Kidney capillary endothelial cell (primary cell): ENCODE measurements around the gene USH2A.

Experiments used
- DNase-seq: peaks from one replicate; pipeline ENCODE4 v3.0.0-alpha.2; 2018; ENCODE audit warnings: low spot score

The USH2A gene

DNA sequence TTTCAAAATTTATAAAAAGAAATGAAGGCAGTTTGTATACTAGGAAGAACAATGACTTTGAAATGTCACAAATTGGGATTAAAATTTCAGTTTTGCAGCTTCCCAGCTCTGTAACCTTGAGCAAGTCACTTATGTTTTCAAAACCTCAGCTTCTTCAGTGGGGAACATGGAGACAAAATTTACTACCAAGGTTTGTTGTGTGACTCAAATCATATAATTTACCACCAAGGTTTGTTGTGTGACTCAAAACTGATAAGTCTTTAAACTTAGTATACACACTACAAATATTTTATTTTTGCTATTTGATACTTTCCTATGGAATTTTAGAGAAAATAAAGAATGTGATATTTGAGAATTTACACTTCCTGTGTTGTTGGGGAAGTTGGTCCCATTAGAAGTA lies 636.3 kb downstream of the USH2A start:
- DNase-seq = no peak

DNA sequence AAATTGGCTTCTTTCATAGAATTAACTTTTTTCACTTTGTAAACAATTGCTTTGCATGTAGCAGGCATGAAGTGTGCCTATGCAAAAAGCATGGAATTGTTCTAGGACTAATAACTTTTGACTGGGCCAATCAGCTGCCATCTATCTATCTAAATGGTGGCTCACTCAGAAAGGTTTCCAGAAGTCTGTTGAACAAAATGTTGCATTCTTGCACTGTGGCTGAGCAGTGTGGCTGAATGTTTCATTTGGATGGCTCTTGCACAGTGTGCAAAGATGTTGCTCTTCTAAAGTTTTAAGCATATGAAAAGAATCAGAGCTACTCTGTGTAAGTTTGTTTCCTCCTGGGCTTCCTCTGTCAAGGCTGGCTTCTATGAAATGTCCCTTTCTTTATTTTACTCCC lies 642.6 kb downstream of the USH2A start:
- no peak for DNase-seq

DNA sequence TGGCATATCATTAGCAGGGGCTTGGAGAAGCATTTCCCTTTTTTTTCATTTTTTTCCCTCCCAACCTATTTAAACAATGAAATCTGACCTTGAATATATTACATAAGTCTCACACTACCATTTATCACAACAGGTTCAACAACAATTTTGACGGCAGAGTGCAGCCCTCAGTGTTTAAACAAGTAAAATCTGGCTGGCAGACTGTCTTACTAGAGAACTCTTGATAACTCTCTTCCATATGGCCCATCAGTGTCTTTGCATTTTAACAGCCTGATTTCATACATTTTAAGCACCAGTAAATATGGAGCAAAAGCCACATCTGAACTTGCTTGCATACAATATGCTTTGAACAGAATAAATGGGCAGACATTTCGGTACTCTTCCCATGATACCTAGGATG lies 643.1 kb downstream of the USH2A start:
- no peak for DNase-seq

DNA sequence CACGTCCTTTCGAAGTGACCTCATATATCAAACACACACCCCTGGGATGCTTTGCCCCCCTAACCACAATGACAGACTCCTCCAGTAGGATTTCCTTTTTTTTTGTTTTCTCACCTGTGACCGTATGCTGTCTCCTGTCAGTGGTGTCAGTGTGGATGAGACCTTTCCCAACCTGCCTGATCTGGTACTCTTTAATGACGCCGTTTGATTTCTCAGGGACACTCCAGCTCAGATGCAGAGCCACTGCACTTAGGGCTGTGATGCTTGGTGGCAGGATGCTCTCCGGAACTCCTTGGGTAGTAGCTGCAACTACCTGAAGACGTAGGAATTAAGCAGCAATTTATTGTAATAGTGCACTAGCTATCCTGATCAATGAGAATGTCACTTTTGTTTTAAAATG lies 643.5 kb downstream of the USH2A start:
- DNase-seq = no peak

DNA sequence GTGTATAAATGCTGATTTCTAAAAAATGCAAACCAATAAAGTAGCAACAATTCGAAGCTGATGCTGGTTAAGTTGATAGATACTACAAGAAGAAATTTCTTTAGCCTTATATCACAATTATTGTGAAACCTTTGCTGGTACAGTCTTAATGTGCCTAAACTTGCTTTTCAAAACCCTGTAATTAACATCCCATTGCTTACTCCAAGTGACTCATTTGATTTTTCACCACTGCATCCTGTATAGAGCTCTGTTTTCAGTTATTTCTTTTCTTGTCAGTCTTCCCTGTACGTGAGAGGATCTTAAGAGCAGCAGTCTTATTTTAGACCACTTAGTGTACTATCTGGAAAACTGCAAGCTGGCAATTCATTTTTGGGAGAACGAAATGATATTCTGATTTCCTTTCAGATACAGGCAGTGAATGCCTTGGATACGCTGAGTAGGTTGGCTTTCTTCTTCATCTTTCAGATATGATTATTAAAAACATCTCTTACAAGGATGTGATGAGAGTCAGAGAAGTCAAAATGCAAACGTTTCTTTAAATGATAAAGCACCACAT lies 645.8 kb downstream of the USH2A start:
- DNase-seq = no peak

DNA sequence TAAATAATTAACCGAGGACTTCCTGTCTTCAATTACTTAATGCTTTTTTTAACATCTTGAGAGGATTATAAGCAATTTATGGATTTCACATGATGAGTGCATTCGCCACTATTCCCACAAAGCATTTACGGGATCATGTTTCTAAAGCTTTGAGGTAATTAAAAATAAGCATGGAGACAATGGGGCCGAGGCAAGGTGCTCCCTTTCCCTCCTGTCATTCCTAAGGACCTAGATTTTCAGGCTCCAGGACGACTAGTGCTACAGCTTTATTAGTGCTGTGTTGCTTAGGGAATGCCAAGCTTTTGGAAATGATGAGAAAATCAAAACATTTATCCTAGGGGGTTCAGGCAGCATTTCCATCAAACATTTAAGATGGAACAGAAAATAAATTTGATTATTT lies 646.9 kb downstream of the USH2A start:
- no peak for DNase-seq

DNA sequence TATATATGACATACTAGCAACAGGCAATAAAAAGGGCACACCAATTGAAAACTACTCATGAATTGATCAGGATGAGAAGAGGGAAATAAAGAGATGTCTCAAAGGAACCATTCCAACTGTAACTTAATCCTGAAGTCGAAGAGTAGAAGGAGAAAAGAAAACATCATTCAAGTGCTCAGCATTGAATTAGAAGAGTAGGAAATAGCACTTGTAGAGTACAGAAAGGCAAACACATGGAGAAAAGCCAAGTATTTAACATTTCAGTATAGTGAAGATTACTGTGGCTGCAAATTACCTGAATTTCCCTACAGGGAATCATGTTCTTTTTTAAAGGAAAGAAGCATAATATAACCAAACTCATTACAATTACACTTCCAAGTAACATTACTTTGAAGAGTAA lies 651.1 kb downstream of the USH2A start:
- DNase-seq = no peak

DNA sequence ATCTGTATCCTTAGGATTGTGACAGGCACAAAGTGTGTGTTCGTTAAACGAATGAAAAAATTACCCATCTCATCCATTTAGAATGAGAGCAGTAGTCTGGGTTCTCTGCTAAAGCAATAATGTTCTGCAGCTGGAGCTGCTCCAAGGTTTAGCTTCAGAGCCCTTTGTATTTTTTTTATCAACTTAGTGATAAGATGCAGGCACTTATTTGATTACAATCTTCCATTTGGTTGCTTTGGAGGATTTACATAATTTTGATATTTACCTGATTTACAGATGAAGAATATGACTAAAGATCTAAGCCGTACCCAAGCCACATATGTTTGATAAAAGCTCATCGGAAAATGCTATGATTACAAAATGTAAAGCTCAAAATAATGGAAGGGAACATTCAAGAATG lies 654.9 kb downstream of the USH2A start:
- DNase-seq = no peak

DNA sequence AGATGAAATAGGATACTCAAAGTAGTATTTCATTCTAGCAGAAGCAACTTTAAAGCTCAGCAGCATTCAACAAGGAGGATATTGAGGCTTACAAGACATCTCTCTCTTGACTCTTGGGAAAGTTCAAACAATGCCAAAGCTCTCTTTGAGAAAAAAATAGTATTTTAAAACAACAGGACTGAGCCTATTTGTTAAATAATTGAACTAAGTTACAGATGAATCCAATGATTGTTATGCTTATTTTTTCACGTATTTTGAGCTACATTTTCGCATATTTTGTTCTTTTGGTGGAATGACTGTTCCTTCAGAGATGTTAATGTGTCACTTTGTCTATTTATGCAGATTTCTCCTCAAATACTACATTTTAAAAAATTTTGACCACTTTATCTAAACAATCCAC lies 655.5 kb downstream of the USH2A start:
- DNase-seq = no peak

DNA sequence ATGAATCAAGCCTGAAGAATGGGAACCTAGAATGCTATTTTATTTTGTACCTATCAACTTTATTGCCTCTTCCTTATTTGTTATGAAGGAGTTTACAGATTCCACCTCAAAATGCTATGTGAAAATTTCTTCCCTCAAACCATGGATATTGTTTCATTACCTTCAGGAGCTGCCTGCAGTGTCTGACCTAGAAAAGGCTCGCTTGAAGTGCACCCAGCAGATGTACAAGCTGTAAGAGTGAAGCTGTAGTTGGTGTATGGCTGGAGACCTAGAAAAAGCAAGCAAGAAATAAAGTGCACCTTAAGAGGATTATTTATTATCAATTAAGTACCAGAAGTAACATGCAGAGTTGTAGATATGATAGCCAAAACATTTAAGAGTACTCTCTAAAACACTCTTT lies 656.7 kb downstream of the USH2A start:
- DNase-seq = no peak

DNA sequence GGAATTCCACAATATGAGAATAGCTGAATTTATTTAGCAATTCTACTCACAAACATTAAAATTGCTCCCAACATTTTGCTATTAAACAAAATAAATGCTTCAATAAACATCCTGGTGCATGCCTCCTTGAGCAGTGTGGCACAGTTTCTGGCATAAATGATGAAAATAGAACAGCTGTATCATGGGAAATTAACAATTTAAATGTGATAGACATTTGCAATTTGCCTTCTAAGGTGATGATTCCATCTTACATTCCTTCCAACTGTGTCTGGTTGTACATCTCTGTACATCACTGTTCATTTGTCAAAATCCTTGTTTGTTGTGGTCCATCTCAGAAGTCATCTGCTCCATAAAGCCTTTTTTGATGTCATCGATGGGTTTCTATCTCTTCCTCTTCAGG lies 657.4 kb downstream of the USH2A start:
- DNase-seq = no peak

DNA sequence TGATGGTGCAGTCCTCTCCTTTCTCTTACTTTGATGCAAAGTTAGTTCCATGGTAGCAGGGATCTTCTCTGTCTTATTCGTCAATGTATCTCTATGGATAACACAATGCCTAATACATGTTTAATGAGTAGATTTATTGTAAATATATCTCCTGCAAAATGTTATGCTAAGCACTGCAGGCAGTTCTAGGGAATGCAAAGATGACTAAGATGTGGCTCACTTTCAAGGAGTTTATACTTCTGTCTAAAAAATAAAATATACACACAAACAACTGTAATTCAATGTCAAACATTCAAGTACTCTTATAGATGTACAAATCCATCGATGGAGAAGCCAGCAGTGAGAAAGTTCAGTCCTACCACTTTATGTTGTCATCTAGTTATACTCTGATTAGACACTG lies 661.8 kb downstream of the USH2A start:
- DNase-seq = no peak

DNA sequence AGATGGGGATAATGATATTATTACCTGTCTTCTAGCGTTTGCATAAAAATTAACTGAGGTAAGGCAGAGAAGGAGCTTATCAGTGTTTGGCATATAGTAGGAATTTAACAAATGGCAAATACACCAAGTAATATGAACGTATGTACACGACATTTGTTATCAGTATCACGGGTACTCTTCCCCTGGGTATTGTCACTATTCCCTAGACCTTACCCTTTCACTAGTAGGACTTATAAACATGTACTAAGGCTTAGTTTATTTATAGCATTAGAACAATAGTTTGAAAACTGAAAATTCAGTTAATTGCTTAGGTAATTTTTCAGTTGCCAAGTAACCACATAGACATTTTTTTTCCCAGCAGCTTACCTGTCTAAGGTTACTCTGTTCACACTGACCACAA lies 669.1 kb downstream of the USH2A start:
- DNase-seq = no peak

DNA sequence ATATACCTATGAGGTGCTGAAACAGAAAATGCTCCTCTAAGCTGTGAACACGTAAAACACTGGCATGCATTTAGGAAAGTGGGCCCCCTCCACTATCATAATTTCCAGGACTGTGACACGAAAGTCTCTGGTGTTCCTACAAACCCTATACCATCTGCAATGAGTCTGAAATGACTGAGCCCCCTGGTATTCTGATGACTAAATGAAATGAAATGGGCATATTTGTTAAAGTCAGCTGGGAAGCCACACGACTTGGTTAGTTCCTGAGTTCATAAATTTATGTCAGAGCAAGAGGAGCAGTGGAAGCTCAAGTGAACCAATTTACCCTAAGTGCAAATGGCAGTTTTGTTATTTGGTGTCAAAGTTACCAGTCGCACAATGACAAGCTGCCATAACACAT lies 673.8 kb downstream of the USH2A start:
- no peak for DNase-seq

DNA sequence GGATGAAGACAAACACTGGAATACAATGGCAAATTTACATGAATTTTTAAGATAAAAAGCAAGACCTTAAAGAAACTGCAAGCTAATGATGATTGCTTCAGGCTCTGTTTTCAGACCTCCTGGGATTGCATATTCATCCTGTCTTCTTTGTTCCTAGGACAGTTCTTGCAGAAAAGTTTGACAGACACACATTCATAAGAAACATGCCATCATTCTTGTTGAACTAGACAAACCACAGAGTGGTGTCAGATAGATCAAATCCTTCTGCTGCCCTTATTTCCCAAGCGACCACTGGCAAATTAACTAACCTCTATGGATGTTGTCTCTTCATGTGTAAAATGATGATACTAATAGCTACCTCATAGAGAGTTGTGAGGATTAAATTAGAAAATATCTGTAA lies 674.8 kb downstream of the USH2A start:
- DNase-seq = no peak

DNA sequence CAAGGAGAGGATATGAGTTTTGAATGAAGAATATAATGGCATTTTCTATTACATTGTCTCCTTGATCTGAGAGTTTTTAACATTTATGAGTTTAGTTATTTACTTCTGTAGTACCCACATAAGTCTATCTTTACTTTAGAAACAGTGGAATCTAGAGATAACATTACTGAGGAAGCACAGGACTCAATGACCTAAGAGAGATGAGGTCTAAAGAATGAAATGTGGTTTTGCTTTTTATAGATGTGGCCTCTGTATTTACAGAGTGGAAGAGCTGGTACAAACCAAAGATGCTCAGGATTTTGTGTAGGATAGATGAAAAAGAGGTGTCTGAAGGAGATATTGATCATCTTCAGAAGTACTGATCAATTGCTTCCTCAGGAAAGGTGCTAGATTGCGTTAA lies 678.8 kb downstream of the USH2A start:
- DNase-seq = no peak

DNA sequence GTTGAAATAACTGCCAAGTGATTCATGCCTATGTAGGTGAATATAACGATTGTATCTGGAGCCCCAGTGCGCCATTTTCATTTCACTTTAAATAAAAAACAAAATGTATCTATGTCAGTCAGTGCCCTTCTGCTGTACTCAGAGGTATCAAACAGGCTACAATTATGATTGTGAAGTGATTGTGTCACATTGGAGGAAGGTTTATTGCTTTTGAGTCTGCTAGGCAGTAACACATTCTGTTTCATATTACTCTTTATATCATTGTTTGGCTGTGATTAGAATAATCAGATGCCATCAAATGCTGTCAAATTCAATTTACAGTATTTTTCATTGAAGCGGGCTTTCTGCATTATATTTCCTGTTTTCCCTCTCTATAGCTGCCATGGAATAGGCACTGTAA lies 684.2 kb downstream of the USH2A start:
- DNase-seq = no peak

DNA sequence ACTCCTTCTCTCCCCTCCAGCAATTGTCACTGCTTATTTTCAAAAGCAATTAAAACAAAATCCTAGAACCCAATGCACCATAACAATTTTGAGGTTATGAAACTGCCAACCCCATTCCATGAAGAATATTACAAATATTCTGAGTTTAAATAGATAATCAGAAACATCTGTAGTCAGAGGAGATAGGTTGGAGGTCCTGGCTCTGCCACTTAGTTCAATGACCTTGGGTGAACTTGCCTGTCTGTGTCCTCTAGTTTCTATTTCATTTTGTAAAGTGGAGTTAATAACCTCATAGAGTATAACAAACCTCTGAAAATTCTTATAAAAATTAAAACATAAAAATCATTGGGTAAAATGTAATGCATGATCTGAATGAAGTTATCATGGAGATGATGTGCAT lies 691.5 kb downstream of the USH2A start:
- DNase-seq = no peak

DNA sequence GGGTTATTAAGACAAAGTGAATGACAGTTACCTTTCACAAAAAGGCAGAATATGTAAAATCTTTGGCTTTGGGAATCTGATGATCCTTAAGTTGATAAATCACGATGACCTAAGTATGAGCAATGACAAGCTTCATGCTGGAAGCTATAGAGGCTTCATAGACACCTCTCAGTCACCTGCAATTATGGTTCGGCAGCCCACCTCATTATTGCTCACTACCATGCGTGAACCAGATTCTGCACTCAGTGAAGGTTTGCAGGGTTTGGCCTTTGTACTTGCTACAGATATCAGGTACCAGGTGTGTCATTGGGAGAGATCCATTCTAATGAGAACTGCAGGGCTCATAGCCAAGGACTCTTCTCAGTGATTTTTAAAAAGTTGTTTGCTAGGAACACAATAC lies 692.6 kb downstream of the USH2A start:
- no peak for DNase-seq

DNA sequence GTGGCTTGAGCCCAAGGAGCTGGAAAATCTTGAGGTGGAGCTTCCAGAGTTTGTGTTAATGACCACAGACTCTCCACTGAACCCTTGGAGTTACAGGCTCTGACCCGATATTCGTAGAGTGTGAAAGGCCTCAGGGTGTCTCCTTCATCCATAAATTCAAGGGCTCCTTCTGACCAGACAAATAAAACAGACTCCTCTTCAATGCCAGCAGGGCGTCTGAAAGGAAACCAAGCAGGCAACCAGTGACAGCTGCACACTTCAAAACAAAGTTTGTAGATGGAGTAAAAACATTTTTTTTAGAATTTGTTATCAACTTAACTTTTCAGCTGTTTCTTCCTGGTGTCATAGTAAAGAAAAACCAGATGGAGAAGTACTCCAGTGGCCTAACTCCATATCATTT lies 695.1 kb downstream of the USH2A start:
- DNase-seq = no peak

DNA sequence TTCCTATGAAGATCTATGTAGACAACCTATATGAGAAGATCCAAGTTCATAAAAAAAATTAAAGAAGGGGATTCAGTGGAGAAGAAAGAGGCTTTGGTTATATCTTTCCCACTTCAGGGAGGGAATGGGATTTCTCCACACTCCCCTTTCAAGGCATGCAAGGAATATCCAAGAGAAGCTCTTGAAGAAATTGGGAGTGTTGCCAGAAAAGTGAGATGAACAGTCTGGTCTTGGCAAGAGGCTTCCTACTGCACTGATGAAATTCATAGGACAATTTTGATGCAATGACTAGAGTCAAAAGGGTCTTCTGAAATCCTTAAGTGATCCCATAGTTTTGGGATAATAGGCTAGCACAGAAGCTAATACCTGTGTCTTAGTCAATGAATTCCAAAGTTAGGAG lies 703.1 kb downstream of the USH2A start:
- no peak for DNase-seq

DNA sequence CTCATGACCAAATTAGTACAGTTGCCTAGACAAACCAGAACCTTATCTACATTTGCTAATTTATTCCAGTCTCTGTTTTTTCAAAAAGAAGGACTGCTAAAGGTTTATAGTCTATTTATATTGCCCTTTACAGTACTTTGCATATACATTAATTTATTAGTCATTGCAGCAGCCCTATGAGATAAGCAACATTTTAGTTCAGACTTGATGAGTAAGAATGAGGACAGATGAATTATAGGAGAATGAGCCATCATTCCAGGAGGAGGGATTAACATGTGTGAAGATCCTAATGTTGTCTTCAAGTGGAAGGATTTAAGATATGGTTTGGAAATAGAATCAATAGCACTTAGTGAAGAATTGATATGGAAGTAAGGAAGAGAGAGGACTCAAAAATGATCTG lies 703.7 kb downstream of the USH2A start:
- no peak for DNase-seq

DNA sequence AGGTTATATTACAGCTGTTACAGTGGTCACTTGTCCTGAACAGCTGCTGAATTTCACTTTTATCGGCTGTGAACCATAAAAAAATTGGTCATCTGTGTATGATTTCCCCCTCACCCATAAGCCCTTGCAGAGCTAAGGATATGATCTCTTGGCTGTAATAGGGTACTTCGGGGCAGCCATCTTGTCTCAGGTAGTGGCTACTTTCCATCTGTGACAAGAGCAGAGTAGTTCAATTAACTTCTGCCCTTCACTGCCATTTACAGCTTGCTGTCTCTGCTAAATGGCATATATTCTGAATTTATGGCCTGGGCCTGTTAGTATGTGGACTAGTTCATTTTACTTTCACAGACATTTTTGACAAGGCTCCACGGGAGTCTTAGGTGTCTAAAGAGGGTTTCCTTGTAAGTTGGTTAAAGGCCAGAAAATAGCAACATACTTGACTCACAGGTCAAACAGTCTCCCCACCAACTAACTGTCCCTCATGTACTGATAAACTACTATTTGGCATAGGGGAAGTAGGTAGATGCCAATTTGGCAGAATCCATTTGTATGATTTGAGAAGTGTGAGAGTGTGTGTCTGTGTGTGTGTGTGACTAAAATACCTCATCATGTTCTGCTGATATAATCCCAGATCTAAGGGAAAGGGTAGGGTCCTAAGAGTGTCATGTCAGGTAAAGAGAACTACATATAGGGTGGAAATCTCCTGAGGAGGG lies 704.5 kb downstream of the USH2A start:
- DNase-seq = no peak

DNA sequence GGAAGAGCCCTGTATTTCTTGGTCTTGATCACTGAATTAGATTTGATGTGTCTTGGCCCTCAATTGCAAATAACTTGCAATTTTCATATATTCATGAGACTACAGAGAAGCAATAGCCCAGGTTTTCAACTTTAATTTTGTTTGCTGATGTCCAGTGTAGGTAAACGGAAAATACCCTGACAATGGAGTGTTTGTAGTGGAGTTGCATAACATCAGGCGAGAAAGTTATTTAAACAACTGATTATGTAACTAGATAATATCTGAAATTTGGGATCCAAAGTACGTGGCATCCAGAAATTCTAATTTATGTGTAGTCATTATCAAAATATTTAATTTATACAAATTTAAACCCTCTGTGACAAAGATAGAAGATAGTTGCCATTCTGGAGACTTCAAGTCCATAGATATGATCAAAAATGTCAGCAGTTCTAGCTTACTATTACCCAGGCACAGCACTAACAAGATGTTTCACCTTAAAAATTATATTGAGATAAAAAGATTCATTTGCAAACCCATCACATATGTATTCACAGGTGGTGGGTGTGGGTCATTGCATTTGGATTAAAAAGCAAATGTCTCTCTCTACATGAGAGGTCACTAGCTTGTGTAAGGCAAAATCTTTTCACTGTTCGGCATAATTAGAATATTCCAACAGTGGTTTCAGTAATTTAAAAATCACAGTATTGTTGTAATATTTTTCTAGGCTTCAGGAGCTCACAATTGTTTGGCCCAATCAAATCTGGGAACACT lies 705.4 kb downstream of the USH2A start:
- DNase-seq = no peak
